Nephron (organoid): ENCODE results near the gene DIAPH3.

Experiments
- H3K27ac Mint-ChIP-seq, 3 experiments: 2 replicates each; pipeline ENCODE4 v1.8.0; 2020; ENCODE audit warnings: mixed read lengths in 3 of 3, mild to moderate bottlenecking in 2 of 3, moderate library complexity in 1 of 3
- H3K27me3 Mint-ChIP-seq: 2 replicates; pipeline ENCODE4 v1.8.0; 2021; ENCODE audit warnings: low read depth, mild to moderate bottlenecking, moderate library complexity, mixed read lengths
- H3K36me3 Mint-ChIP-seq: 2 replicates; pipeline ENCODE4 v1.8.0; 2020; ENCODE audit warnings: low read depth, mixed read lengths
- H3K4me1 Mint-ChIP-seq: 2 replicates; pipeline ENCODE4 v1.8.0; 2020; ENCODE audit warnings: mixed read lengths
- H3K4me3 Mint-ChIP-seq, 3 experiments: 2 replicates each; pipeline ENCODE4 v1.8.0; 2020; ENCODE audit warnings: mild to moderate bottlenecking in 3 of 3, mixed read lengths in 3 of 3, moderate library complexity in 2 of 3
- H3K9me3 Mint-ChIP-seq: 2 replicates; pipeline ENCODE4 v1.8.0; 2020; ENCODE audit warnings: mixed read lengths
- CTCF ChIP-seq, 3 experiments: fragments of 200-600 bp; sonication (generic); IDR thresholded peaks; one replicate each; pipeline ENCODE4 v1.5.0; 2021; ENCODE audit warnings: antibody characterized with exemption in 3 of 3; ENCODE audit not compliant: unreplicated experiment in 3 of 3

Gene DIAPH3

GRCh38 chr13:59660582-59660981 is 503.1 kb downstream of the DIAPH3 start:
- Mint-ChIP-seq H3K4me1 (peaks cover 49% of the 10 kb centered on the region), H3K36me3 (peaks cover 15% of the 10 kb centered on the region), H3K9me3 (no peaks in the 10 kb centered on the region), H3K27ac (peak overlapping the region in 1 of 3 experiments; percentile 68), H3K4me3 (peak overlapping the region in 1 of 3 experiments; percentile 23), H3K27me3 (peaks cover 9% of the 10 kb centered on the region)
- no peak for TF ChIP-seq CTCF (IDR thresholded peaks at IDR 0.05; ENCODE audit: unreplicated experiment in 3 of 3)

DNA sequence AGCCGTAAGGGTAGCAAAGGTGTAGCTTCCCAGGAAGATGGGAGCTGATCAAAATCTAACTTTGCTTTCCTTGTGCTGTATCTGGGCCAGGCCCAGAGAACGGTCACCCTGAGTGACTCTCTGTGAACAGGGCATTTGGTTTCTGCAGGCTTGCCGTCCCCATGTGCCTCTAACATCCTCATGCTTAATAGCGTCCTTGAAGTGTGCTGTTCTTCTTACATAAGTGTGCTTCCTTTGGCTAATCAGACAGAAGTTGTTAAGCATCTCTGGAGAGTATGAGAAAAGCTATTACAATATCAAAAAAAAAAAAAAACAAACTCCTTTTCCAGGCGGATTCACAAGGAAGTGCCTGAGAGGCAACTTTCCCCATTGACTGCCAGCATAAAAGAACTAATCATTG is 503.7 kb downstream of the DIAPH3 start:
- no peak overlapping the region for H3K27ac Mint-ChIP-seq
- H3K36me3 Mint-ChIP-seq: peaks cover 15% of the 10 kb centered on the region
- TF ChIP-seq CTCF (IDR thresholded peaks at IDR 0.05; ENCODE audit: unreplicated experiment in 3 of 3): no peak
- H3K27me3 Mint-ChIP-seq: peaks cover 9% of the 10 kb centered on the region
- peak overlapping the region in 1 of 3 experiments; percentile 23 for H3K4me3 Mint-ChIP-seq
- no peaks in the 10 kb centered on the region for H3K9me3 Mint-ChIP-seq
- H3K4me1 Mint-ChIP-seq: peaks cover 43% of the 10 kb centered on the region

DNA sequence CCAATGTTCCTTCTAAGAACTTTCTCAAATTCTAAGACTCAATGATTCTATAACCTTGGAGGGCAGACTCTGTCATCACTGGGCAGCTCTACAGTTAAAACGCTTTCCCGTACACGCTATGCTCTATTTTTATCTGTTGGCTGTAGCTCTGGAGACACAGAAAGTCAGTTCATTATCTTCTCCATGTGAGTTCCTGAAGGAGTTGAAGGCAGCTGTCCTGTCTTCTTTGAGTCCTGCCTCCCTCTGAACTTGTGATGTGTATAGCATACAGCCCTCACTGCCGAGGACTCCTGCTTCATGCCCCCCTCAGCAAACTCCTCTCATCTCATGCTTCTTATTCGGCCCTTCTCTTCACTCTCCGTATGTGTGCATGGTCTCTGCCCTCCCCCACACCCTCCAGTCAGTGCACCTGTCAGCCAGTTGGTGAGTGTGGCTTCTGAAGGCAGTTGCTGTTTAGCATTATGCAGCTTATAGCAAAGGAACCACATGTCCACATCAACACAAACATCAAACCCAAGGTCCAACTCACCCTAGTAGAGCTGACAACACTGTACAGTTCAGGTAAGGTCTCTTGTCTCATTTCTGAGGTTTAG is 504.9 kb downstream of the DIAPH3 start:
- Mint-ChIP-seq H3K27me3 (peaks cover 15% of the 10 kb centered on the region), H3K36me3 (peaks cover 7% of the 10 kb centered on the region), H3K9me3 (no peaks in the 10 kb centered on the region), H3K27ac (peak overlapping the region in 2 of 3 experiments; percentile 2 to 4), H3K4me1 (peaks cover 41% of the 10 kb centered on the region), H3K4me3 (no peak overlapping the region)
- no peak for TF ChIP-seq CTCF (IDR thresholded peaks at IDR 0.05; ENCODE audit: unreplicated experiment in 3 of 3)

DNA sequence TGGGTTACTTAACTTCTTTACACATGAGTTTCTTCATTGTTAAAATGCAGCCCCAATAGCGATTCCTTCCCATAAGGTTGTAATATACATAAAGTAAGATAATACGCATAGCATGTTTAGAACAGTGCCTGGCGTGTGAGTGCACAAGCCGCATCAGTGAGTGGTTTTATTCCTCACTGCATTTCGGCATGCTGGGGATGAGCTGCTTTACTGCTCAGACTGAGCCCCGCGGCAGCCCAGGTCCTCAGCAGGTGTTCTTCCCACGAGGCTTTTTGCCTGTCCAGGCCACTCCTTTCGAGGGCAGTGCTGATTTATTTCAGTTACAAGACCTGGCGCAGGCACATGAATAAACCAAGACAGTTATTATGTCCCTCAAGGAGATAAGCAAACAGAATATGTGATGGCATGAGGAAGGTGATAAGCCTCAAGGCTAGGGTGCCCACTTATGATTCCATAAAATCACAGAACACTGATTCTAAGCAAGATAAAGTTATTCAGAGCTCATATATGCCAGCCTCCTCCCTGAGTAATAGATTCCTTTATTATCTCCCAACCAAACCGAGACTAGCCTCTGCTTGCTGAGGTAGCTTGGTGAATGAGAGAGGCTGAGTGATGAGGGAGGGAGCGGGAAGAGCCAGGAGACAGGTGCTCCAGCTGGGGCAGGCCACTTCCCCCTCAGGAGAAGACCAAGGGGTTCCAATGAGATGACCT is 505.5 kb downstream of the DIAPH3 start:
- Mint-ChIP-seq H3K4me1 (peaks cover 39% of the 10 kb centered on the region), H3K4me3 (no peak overlapping the region), H3K27ac (peak overlapping the region in 1 of 3 experiments; percentile 4), H3K27me3 (peaks cover 17% of the 10 kb centered on the region), H3K9me3 (no peaks in the 10 kb centered on the region), H3K36me3 (peaks cover 2% of the 10 kb centered on the region)
- no peak for TF ChIP-seq CTCF (IDR thresholded peaks at IDR 0.05; ENCODE audit: unreplicated experiment in 3 of 3)

- Mint-ChIP-seq H3K9me3 (no peaks in the 10 kb centered on the region), H3K4me1 (peaks cover 22% of the 10 kb centered on the region), H3K27ac (no peak overlapping the region), H3K36me3 (no peaks in the 10 kb centered on the region), H3K27me3 (peaks cover 17% of the 10 kb centered on the region), H3K4me3 (no peak overlapping the region)
- TF ChIP-seq CTCF (IDR thresholded peaks at IDR 0.05; ENCODE audit: unreplicated experiment in 3 of 3): no peak
Observed at GRCh38 chr13:59653916-59654315, 509.8 kb downstream of the DIAPH3 start.

DNA sequence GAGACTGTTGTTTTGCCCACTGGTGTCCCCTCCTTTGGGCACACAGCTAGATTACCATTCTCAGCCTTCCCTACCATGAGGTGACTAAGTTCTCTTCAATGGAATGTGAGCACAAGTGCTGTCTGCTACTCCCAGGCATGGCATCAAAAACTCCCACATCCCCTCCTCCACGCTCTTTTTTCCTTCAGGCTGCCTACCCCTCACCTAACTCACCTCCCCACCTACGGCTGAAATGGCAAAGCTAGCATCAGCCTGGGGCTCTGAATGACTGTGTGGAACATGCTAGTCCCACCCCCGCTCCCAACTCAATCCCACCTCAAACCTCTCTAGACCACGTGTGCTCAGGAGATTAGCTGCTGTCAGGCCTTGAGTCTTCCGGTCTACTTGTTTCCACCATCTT is 512.2 kb downstream of the DIAPH3 start:
- Mint-ChIP-seq H3K4me1 (peaks cover 6% of the 10 kb centered on the region), H3K36me3 (no peaks in the 10 kb centered on the region), H3K4me3 (no peak overlapping the region), H3K9me3 (peaks cover 2% of the 10 kb centered on the region), H3K27me3 (peaks cover 8% of the 10 kb centered on the region), H3K27ac (no peak overlapping the region)
- TF ChIP-seq CTCF (IDR thresholded peaks at IDR 0.05; ENCODE audit: unreplicated experiment in 3 of 3): no peak
